MM.1S (cell line): ENCODE data around the gene JAG1.

Source experiments
- DNase-seq: peaks from one replicate; pipeline ENCODE4 v3.0.0-alpha.2; 2015
- H2AFZ ChIP-seq: fragments of 300-600 bp; sonication (generic); 2 replicates; pipeline ENCODE4 v1.6.0; 2016; ENCODE audit warnings: antibody characterized with exemption, low read length
- H3F3A ChIP-seq: fragments of 300-600 bp; sonication (generic); 2 replicates; pipeline ENCODE4 v1.6.1; 2016; ENCODE audit warnings: mild to moderate bottlenecking, antibody characterized with exemption, low read length, moderate library complexity, mixed read lengths; ENCODE audit not compliant: insufficient read depth
- H3K27ac ChIP-seq: fragments of 300-600 bp; sonication (generic); 2 replicates; pipeline ENCODE4 v1.5.1; 2016; ENCODE audit warnings: mild to moderate bottlenecking, low read length
- H3K27me3 ChIP-seq: fragments of 300-600 bp; sonication (generic); replicated peaks from 2 replicates; pipeline ENCODE4 v1.6.0; 2016; ENCODE audit warnings: low read length; ENCODE audit not compliant: insufficient read depth
- H3K36me3 ChIP-seq: fragments of 300-600 bp; sonication (generic); replicated peaks from 2 replicates; pipeline ENCODE4 v1.6.1; 2016; ENCODE audit warnings: mild to moderate bottlenecking, low read length, mixed read lengths; ENCODE audit not compliant: insufficient read depth
- H3K4me1 ChIP-seq: fragments of 300-600 bp; sonication (generic); 2 replicates; pipeline ENCODE4 v1.6.1; 2016; ENCODE audit warnings: low read length, mixed read lengths
- H3K4me2 ChIP-seq: fragments of 300-600 bp; sonication (generic); 2 replicates; pipeline ENCODE4 v1.6.0; 2016; ENCODE audit warnings: low read depth, low read length
- H3K4me3 ChIP-seq: fragments of 300-600 bp; sonication (generic); 2 replicates; pipeline ENCODE4 v1.5.1; 2016; ENCODE audit warnings: low read length, mixed read lengths
- H3K79me2 ChIP-seq: fragments of 300-600 bp; sonication (generic); 2 replicates; pipeline ENCODE4 v1.6.1; 2016; ENCODE audit warnings: mixed run types, low read length, mixed read lengths
- H3K9ac ChIP-seq: fragments of 300-600 bp; sonication (generic); 2 replicates; pipeline ENCODE4 v1.6.1; 2016; ENCODE audit warnings: low read length, mixed read lengths
- H3K9me2 ChIP-seq: fragments of 300-600 bp; sonication (generic); replicated peaks from 2 replicates; pipeline ENCODE4 v1.6.1; 2016; ENCODE audit warnings: mild to moderate bottlenecking, low read length, mixed read lengths; ENCODE audit not compliant: insufficient read depth
- H3K9me3 ChIP-seq: fragments of 300-600 bp; sonication (generic); replicated peaks from 2 replicates; pipeline ENCODE4 v1.6.1; 2016; ENCODE audit warnings: mild to moderate bottlenecking, low read length, mixed read lengths; ENCODE audit not compliant: insufficient read depth
- H4K20me1 ChIP-seq: fragments of 300-600 bp; sonication (generic); 2 replicates; pipeline ENCODE4 v1.6.1; 2016; ENCODE audit warnings: mild to moderate bottlenecking, low read length, moderate library complexity, mixed read lengths; ENCODE audit not compliant: insufficient read depth
- EZH2 ChIP-seq: fragments of 300-600 bp; sonication (generic); optimal IDR thresholded peaks from 2 replicates; pipeline ENCODE3; 2017; ENCODE audit warnings: low read depth, mild to moderate bottlenecking, antibody characterized with exemption, low read length, mixed read lengths
- EZH2phosphoT487 ChIP-seq: fragments of 300-600 bp; sonication (generic); IDR thresholded peaks from 2 replicates; pipeline ENCODE4 v1.6.1; 2018; ENCODE audit warnings: antibody characterized with exemption, low read length
- TF ChIP-seq, protein P1 (sequence below): fragments of 300-600 bp; sonication (generic); IDR thresholded peaks from 2 replicates; pipeline ENCODE4 v1.5.1; 2016; ENCODE audit warnings: antibody characterized with exemption, low read length, mixed read lengths

Gene JAG1

DNA sequence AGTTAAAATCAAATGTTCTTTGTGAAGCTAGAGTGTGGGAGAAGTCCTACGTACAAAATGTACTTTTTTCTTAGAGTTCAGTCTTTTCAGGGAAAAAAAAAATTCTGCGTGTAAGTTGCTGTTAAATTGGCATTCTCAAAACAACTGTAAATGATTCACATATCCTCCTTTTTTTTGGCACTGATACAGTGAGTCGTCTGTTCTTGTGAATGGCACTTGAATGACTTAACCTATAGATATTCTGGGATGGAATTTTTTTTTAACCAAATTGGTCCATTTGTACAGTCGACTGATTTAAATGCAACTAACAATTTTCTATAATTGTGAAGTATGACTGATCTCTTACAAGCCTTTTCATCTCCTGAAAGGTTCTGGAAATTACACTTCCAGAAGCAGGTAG, 5.5 kb upstream of the JAG1 start:
- Histone ChIP-seq H4K20me1 (no peaks in the 10 kb centered on the region), H3K4me2 (no peak overlapping the region), H3K9ac (no peak overlapping the region), H2AFZ (no peak overlapping the region), H3K9me2 (no peaks in the 10 kb centered on the region), H3K9me3 (no peaks in the 10 kb centered on the region), H3K36me3 (no peaks in the 10 kb centered on the region), H3K27ac (no peak overlapping the region), H3K4me3 (no peak overlapping the region), H3K4me1 (peaks cover 7% of the 10 kb centered on the region), H3K79me2 (no peaks in the 10 kb centered on the region), H3K27me3 (no peaks in the 10 kb centered on the region), H3F3A (peaks cover 9% of the 10 kb centered on the region)
- DNase-seq: no peak
- TF ChIP-seq EZH2: no peak
- no peak for TF ChIP-seq EZH2phosphoT487

DNA sequence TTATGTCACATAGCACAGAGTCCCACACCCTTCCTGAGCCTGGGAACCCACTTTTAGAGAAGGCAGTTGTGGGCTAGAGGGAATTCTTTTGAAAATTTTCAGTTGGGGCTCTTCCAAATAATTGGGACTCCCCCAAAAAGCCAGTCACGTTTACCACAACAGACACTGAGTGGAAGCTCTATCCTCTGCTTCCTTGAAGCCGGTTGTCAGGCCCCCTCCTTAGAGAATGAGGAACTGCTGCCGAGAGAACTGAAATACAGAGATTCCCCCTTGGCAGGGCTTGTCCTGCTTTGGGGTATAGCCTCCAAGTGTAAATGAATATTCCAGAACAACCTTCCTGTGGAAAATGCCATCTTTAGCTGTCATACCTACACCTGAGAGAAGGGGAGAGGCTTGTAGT, 2.7 kb upstream of the JAG1 start:
- Histone ChIP-seq H3K4me1 (peaks cover 7% of the 10 kb centered on the region), H3K4me2 (no peak overlapping the region), H3K79me2 (peaks cover 13% of the 10 kb centered on the region; the same call in 1 of the 2 replicates), H2AFZ (no peak overlapping the region), H3K27me3 (no peaks in the 10 kb centered on the region), H3K9me3 (no peaks in the 10 kb centered on the region), H3K27ac (no peak overlapping the region), H3K9ac (no peak overlapping the region), H3K9me2 (no peaks in the 10 kb centered on the region), H3K36me3 (no peaks in the 10 kb centered on the region), H4K20me1 (no peaks in the 10 kb centered on the region), H3K4me3 (no peak overlapping the region), H3F3A (peaks cover 33% of the 10 kb centered on the region)
- DNase-seq: no peak
- TF ChIP-seq EZH2phosphoT487: no peak
- TF ChIP-seq, protein P1, sequence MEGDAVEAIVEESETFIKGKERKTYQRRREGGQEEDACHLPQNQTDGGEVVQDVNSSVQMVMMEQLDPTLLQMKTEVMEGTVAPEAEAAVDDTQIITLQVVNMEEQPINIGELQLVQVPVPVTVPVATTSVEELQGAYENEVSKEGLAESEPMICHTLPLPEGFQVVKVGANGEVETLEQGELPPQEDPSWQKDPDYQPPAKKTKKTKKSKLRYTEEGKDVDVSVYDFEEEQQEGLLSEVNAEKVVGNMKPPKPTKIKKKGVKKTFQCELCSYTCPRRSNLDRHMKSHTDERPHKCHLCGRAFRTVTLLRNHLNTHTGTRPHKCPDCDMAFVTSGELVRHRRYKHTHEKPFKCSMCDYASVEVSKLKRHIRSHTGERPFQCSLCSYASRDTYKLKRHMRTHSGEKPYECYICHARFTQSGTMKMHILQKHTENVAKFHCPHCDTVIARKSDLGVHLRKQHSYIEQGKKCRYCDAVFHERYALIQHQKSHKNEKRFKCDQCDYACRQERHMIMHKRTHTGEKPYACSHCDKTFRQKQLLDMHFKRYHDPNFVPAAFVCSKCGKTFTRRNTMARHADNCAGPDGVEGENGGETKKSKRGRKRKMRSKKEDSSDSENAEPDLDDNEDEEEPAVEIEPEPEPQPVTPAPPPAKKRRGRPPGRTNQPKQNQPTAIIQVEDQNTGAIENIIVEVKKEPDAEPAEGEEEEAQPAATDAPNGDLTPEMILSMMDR: no peak
- TF ChIP-seq EZH2: no peak

DNA sequence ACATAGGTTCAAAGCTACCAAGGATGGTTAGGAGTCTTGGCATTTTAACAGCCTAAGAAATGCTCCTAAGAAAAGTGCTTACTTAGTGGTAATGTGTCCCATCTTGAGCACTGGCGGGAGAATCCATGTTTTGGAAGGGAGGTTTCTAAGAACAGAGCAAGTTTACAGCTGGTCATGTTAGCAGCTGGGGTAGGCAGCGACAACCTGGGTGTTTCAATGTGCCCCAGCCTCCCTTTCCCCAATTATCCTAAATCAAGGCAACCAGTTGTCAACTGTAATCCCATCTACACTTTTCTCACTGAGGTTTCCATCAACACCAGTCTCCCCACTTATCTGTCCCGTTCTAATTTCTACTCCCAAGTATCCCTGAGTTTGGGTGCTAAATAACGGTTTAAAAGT, 1.6 kb upstream of the JAG1 start:
- Histone ChIP-seq H3K79me2 (peaks cover 13% of the 10 kb centered on the region; the same call in 1 of the 2 replicates), H2AFZ (no peak overlapping the region), H3K9ac (no peak overlapping the region), H3K9me2 (no peaks in the 10 kb centered on the region), H3K27ac (peak overlapping the region; percentile 99; the same call in 1 of the 2 replicates), H3K36me3 (no peaks in the 10 kb centered on the region), H3K27me3 (no peaks in the 10 kb centered on the region), H3K4me3 (peak overlapping the region; percentile 86), H3K9me3 (no peaks in the 10 kb centered on the region), H3F3A (peaks cover 43% of the 10 kb centered on the region), H4K20me1 (no peaks in the 10 kb centered on the region), H3K4me1 (peaks cover 7% of the 10 kb centered on the region), H3K4me2 (peak overlapping the region; percentile 90)
- DNase-seq: no peak
- TF ChIP-seq EZH2phosphoT487 (no peak), EZH2 (no peak)
- TF ChIP-seq, protein P1: no peak

DNA sequence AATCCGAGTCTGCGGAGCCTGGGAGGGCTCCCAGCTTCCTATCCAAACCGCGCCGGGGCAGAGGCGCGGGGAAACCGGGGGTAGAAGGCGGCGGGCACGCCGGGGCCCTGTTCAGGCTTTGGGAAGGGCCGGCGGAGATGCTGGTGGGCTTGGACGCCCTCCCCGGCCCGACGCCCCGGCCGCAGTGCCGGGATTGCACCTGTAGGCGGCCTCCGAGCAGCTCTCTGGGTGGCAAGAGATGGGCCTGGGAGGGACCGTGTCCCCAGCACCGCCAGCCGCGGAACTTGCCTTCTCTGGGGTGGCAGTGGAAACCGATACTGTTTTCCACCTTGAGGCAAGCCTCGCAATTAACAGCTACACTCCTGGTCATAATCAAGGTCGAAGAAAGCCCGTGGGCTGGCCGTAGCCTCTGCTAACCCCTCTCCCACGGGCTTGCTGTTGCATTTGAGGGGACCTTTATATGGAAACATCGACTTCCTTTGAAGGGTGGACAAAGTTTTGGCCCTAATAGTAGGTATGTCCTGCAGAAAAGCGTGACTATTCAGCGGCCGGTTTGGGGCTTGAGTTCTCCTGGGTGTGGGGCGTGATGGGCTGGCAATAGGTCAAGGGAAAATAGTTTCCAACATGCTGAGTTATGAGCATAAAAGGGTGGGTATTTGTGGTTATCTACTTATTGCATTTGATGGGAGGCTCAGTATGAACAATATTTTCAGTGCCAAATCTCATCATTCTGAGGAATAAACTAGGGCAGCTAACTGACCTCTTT, 1.1 kb upstream of the JAG1 start:
- Histone ChIP-seq H3K4me3 (peak overlapping the region; percentile 86), H3K9me2 (no peaks in the 10 kb centered on the region), H3K79me2 (peaks cover 13% of the 10 kb centered on the region), H3K9ac (peak overlapping the region; percentile 99), H3K27me3 (no peaks in the 10 kb centered on the region), H3K9me3 (no peaks in the 10 kb centered on the region), H3K4me2 (peak overlapping the region; percentile 90), H3F3A (peaks cover 49% of the 10 kb centered on the region), H4K20me1 (no peaks in the 10 kb centered on the region), H3K27ac (peak overlapping the region; percentile 99), H3K4me1 (peaks cover 8% of the 10 kb centered on the region), H2AFZ (peak overlapping the region; percentile 90), H3K36me3 (no peaks in the 10 kb centered on the region)
- TF ChIP-seq, protein P1: peak; percentile 77
- TF ChIP-seq EZH2phosphoT487: no peak
- peak; percentile 86 for DNase-seq
